ENCODE measurements around the gene CELA3B. TPM values are rescaled to one million over a fixed set of nuclear protein-coding genes. Genes with fewer than 3 reads are reported as not detected.
"Not testable (repeated sequence)": the region's sequence is repeated elsewhere in the genome, so short reads cannot be mapped to it uniquely, and the experiment has no call there.

Gene CELA3B
- total RNA-seq, 4 donors from 2014 or later: 2.0 TPM; not detected in 3

DNA sequence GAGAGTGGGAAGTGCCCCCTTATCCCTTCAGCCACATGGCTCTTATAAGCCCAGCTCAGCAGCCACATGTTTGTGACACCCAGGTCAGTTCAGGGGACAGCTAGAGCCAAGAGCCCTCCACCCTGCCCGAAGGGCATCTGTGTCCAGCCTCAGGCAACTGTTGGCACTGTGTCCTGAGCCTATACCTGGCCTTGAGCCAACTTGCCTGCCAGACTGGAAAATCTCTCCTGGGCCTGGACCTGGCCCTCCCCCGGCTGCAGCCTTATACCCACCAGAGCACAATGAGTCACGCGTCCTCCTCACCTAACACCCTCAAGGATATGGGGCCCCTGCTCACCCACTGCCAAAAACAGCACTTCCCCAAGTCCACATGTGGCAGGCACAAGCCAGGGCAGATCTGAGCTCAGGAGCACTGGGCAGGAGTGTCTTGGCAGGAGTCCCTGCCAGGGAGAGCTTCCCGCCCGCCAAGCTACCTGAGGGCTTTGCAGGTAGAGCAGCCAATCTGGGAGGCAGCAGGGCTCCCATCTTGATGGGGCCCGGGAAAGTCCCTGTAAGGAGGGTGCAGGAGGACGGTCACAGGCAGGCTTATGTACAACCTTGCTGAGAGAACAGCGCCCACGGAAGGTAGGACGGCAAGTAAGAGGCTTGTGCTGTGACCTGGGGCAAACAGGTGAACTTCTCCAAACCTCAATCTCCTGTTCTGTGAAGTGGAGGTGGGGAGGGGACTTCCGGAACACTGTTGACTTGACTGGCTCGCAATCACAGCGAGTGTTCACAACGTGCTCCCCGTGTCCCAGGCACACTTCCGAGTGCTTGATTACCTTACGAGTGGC, 19.9 kb upstream of the CELA3B start:
- ATAC-seq (ENCODE audit: low FRiP score): peak; percentile 87
- TF ChIP-seq, protein P1, sequence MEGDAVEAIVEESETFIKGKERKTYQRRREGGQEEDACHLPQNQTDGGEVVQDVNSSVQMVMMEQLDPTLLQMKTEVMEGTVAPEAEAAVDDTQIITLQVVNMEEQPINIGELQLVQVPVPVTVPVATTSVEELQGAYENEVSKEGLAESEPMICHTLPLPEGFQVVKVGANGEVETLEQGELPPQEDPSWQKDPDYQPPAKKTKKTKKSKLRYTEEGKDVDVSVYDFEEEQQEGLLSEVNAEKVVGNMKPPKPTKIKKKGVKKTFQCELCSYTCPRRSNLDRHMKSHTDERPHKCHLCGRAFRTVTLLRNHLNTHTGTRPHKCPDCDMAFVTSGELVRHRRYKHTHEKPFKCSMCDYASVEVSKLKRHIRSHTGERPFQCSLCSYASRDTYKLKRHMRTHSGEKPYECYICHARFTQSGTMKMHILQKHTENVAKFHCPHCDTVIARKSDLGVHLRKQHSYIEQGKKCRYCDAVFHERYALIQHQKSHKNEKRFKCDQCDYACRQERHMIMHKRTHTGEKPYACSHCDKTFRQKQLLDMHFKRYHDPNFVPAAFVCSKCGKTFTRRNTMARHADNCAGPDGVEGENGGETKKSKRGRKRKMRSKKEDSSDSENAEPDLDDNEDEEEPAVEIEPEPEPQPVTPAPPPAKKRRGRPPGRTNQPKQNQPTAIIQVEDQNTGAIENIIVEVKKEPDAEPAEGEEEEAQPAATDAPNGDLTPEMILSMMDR (IDR thresholded peaks at IDR 0.05): no peak
- DNase-seq (ENCODE audit: low spot score): no peak

DNA sequence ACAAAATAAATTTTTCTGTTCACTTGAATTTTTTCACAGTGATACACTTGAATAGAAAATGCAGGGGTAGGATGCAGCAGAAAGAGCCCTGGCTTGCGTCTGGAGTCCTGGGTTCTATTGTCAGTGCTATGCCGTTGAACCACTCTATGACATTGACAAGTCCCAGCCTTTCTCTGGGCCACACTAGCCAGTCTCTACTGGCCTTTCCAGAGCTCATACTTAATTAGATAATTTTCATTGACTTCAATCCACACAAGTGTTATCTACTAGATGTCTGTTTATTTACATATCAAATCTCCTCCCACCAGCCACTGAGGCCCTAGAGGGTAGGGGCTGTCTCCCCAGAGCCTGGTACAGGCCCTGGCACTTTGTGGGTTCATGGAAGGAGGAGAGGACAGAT, 15.5 kb upstream of the CELA3B start:
- DNase-seq (ENCODE audit: low spot score) (no peak), ATAC-seq (ENCODE audit: low FRiP score) (no peak)
- TF ChIP-seq, protein P1 (IDR thresholded peaks at IDR 0.05): no peak

DNA sequence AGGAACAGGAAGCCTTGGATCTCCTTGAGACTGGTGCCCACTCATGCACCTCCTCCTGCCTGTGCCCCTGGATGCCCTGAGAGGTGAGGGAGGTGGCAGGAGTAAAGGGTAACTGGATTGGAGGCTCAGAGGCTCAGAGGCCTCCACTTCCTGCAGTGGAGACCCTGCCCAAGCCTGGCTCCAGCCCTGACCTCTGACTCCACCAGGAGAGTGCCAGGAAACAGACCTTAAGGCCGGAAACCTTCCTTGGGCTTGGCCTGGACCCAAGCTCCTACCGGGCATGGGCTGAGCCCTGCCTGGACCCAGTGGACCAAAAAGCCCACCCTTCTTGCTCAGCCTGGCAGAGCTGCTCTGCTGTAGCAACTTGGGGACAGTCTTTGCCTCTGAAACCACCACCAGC, 15.0 kb upstream of the CELA3B start:
- TF ChIP-seq, protein P1 (IDR thresholded peaks at IDR 0.05): no peak
- no peak for DNase-seq (ENCODE audit: low spot score)
- no peak for ATAC-seq (ENCODE audit: low FRiP score)

DNA sequence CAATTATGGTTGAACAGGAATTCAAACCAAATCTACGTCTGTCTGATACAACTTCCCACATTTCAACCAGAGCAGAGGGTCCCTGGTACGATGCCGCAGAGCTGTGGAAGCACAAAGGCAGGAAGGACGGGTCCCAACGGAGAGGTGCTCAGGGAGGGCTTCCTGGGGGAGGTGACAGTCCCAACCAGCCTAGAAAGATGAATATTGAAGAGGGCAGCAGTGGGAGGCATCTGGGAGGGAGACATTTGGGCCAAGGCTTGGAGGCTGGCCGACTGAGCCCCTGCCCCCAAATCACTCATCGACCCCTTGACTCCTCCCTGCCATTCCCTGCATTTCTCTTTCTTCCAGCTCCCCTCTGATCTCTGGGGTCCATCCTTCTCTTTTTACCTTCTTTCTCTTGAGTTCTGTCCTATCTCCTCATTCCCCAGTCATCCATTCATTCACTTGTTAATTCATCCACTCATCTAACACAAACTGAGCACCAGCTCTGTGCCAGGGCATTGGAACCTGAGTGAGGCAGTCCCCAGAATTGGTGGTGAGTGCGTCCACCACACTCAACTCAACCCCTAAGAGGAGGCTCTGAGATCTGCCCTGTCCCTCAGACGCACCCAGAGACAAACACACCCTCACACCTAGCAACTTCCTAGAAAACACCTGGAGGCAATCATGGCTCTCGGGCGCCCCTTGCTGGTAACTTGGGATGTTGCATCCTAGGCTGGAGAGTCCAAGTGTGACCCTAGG, 13.2 kb upstream of the CELA3B start:
- TF ChIP-seq, protein P1 (IDR thresholded peaks at IDR 0.05): peak in 1 of 3 donors; percentile 52
- peak; percentile 89 for DNase-seq (ENCODE audit: low spot score)

DNA sequence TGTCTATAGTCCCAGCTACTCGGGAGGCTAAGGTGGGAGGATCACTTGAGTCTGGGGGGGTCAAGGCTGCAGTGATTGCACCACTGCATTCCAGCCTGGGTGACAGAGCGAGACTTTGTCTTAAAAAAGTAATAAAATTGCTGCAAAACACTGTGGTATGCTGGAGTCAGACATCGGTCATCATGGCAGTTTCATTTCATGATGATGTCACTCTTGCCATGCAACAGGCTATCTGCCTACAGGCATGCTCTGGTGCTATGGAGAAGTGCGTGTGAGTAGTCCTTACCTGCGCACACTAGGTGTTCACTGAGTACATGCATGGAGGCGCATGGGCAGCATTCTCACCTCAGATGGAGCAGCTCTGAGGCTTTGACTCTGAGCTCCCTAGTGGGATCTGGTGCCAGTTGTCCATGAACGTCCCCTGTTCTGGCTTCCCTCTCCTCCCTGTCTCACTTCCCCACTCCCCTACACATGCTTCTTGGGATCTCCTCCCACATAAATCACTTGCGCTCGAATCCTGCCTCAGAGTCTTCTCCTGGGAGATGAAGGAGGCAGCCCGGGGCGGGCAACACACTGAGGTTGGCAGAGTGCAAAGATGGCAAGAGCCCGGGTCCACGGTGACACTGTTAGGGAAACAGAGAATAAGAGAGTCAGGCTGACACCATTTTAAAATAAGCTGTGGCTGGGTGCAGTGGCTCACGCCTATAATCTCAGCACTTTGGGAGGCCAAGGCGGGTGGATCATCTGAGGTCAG, 10.4 kb upstream of the CELA3B start:
- ATAC-seq (ENCODE audit: low FRiP score) (no peak), DNase-seq (ENCODE audit: low spot score) (no peak)
- TF ChIP-seq, protein P1 (IDR thresholded peaks at IDR 0.05): no peak

More for the DNA sequence above, 13.2 kb upstream of the CELA3B start:
- peak; percentile 78 for ATAC-seq (ENCODE audit: low FRiP score)

DNA sequence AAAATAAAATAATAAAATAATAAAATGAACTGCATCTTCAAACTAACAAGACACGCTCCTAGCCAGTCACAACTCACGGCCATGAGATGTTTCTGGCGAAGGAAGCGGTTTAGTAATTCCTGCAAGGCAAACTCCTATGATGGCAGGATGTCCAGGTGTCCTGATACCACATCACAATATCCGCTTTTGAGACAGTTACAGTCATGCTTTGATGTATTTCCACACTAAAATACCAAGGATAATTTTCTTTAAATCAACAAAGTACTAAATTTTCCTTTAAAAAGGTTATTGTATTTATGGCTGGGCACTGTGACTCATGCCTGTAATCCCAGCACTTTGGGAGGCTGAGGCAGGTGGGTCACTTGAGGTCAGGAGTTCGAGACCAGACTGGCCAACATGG, 9.6 kb upstream of the CELA3B start:
- ATAC-seq (ENCODE audit: low FRiP score); DNase-seq (ENCODE audit: low spot score): not testable (repeated sequence)

DNA sequence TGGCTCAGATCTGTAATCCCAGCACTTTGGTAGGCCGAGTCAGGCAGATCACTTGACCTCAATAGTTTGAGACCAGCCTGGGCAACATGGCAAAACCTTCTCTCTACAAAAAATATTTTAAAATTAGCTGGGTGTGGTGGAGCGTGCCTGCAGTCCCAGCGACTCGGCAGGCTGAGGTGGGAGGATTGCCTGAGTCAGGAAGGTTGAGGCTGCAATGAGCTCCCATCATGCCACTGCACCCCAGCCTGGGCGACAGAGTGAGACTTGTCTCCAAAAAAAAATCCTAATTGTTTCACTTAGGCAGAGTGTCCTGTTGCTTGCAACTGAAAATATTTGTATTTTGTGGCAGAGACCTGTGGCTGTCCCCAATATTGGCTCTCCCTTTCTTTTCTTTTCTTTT, 7.8 kb upstream of the CELA3B start:
- not testable (repeated sequence) for DNase-seq (ENCODE audit: low spot score)

DNA sequence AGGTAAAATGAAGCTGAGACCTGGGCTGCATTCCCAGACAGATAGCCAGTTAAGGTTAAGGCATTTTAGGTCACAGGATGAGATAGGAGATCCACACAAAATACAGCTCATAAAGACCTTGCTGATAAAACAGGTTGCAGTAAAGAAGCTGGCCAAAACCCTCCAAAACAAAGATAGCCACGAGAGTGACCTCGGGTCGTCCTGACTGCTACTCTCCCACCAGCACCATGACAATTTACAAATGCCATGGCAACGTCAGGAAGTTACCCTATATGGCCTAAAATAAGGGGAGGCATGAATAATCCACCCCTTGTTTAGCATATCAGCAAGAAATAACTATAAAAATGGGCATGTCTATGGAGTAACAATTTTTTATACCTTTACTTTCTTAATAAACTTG, 6.3 kb upstream of the CELA3B start:
- ATAC-seq (ENCODE audit: low FRiP score); DNase-seq (ENCODE audit: low spot score): not testable (repeated sequence)

More for the DNA sequence above, 7.8 kb upstream of the CELA3B start:
- ATAC-seq (ENCODE audit: low FRiP score): not testable (repeated sequence)

DNA sequence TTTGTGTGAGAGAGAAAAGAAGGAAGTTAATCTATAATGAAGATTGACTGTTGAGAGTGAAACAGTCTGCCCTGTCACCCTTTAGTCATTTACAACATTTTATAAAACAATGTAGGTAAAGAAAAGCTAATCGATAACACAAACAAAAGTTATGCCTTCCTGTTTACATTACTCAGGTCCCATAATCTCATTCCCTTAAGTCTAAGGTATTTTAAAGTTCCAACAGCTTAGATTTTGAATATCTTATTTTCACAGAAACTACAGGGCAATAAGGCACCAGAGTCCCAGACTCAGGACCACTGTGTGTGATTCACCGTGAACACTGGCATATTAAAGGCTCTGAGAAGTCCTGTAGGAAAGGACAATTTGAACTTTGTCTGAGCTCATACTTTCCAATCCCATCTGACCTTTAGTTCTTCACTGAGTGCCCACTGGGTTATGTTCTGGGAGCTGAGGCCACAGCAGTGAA, 3.8 kb upstream of the CELA3B start:
- not testable (repeated sequence) for ATAC-seq (ENCODE audit: low FRiP score); DNase-seq (ENCODE audit: low spot score)

DNA sequence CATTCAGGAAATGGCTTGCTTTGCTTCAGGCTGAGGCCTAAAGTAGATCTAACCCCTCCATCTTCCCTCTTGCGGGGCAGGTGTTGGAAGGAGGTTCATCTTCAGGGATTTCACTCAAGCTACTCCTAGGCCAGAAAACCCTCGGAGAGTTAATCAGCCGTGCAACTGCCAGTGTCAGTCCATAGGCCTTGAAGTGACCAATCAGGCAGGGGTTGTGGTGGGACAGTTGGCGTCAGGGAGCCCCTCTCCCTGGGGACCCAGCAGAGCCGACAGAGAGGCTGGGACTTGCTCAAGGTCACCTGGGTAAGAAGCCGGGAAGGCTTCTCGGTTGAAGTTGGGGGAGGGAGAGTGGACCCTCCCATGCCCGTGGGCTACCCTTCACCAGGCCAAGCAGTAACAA, 2.9 kb upstream of the CELA3B start:
- not testable (repeated sequence) for ATAC-seq (ENCODE audit: low FRiP score)

DNA sequence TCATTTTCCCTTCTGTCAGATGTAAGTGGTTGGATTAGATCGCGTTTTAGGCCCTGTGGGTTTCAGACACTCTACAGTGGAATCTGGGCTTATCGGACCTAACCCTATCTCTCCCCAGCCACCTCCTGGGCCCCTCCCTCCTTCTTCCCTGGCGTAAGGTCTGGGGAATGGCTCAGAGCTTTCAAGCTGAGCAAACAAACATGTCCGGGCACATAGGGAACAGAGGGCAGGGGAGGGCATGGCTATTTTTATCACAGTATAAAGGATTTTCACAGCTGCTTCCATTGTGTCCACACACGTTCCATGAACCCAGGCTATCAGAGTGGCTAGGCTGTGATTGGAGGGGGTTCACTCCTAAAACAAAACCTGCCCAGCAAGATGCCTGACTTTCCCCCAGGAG, 2.1 kb upstream of the CELA3B start:
- DNase-seq (ENCODE audit: low spot score); ATAC-seq (ENCODE audit: low FRiP score): not testable (repeated sequence)

More for the DNA sequence above, 2.9 kb upstream of the CELA3B start:
- not testable (repeated sequence) for DNase-seq (ENCODE audit: low spot score)

DNA sequence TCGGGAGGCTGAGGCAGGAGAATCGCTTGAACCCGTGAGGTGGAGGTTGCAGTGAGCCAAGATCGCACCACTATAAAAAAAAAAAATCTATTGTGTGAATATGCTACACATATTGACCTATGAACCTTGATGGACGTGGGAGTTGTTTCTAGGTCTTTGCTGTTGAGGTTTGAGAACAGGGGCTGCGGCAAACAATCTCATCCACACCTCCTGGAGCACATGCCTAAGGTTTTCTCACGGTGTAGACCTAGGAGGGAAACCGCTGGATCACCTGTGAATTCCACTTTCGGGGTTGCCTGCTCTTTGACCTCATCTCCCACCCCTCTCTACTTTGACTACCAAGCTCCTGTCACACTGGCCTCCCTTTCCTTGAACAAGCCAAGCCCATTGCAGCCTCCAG, 1.5 kb upstream of the CELA3B start:
- ATAC-seq (ENCODE audit: low FRiP score); DNase-seq (ENCODE audit: low spot score): not testable (repeated sequence)

Measured in omental fat pad (tissue), 4 donors.